Keratinocyte (primary cell): ENCODE data around the gene KIAA0825. TPM values are rescaled to one million over a fixed set of nuclear protein-coding genes. Genes with fewer than 3 reads are reported as not detected.

Experiments used
- DNase-seq: peaks from one replicate; pipeline ENCODE4 v3.0.0-alpha.2; 2011; ENCODE audit warnings: low read depth, missing footprints, low spot score
- FAIRE-seq: peaks from 2 replicates; lab custom pipeline; 2011; peaks lifted over from hg19 to GRCh38; lab: Jason Lieb, UNC
- H2AFZ ChIP-seq: 2 replicates; pipeline ENCODE4 v1.6.0; 2012; ENCODE audit warnings: low read length, control low read depth, inconsistent platforms; ENCODE audit not compliant: control insufficient read depth
- H3K27ac ChIP-seq: 2 replicates; pipeline ENCODE4 v1.5.1; 2011; ENCODE audit warnings: low read length; ENCODE audit not compliant: control insufficient read depth, insufficient read depth
- H3K27me3 ChIP-seq: 3 replicates; pipeline ENCODE4 v1.6.0; 2011; ENCODE audit warnings: low read length; ENCODE audit not compliant: control insufficient read depth, insufficient read depth; ENCODE audit errors: extremely low read depth
- H3K36me3 ChIP-seq, 2 experiments: 2 replicates in 1 of 2; 3 replicates in 1 of 2; pipeline ENCODE4 v1.5.1; 2011; ENCODE audit warnings: low read length in 2 of 2, mild to moderate bottlenecking in 1 of 2; ENCODE audit not compliant: control insufficient read depth in 2 of 2, insufficient read depth in 2 of 2; ENCODE audit errors: extremely low read depth in 1 of 2
- H3K4me1 ChIP-seq: 3 replicates; pipeline ENCODE4 v1.5.1; 2011; ENCODE audit warnings: low read length; ENCODE audit not compliant: control insufficient read depth, insufficient read depth; ENCODE audit errors: extremely low read depth
- H3K4me2 ChIP-seq: 3 replicates; pipeline ENCODE4 v1.6.0; 2011; ENCODE audit warnings: low read depth, low read length; ENCODE audit not compliant: control insufficient read depth, insufficient read depth; ENCODE audit errors: extremely low read depth
- H3K4me3 ChIP-seq, 3 experiments: fragments of 200-600 bp in 1 of 3; sonication (generic) in 1 of 3; 2 replicates in 2 of 3; 3 replicates in 1 of 3; pipeline ENCODE4 v1.5.1; 2011 to 2016; ENCODE audit warnings: low read length in 3 of 3, mild to moderate bottlenecking in 3 of 3, control low read depth in 2 of 3, inconsistent platforms in 1 of 3, low read depth in 1 of 3, mixed read lengths in 1 of 3, mixed run types in 1 of 3, moderate library complexity in 1 of 3; ENCODE audit not compliant: control insufficient read depth in 2 of 3, insufficient read depth in 2 of 3; ENCODE audit errors: extremely low read depth in 1 of 3
- H3K79me2 ChIP-seq: 2 replicates; pipeline ENCODE4 v1.6.0; 2012; ENCODE audit warnings: low read length; ENCODE audit not compliant: control insufficient read depth, insufficient read depth
- H3K9ac ChIP-seq: 3 replicates; pipeline ENCODE4 v1.6.0; 2011; ENCODE audit warnings: low read length; ENCODE audit not compliant: control insufficient read depth, insufficient read depth; ENCODE audit errors: extremely low read depth
- H3K9me1 ChIP-seq: 3 replicates; pipeline ENCODE4 v1.6.0; 2011; ENCODE audit warnings: low read length; ENCODE audit not compliant: control insufficient read depth, insufficient read depth; ENCODE audit errors: extremely low read depth
- H3K9me3 ChIP-seq: 2 replicates; pipeline ENCODE4 v1.5.1; 2012; ENCODE audit warnings: low read depth, low read length; ENCODE audit not compliant: control insufficient read depth
- H4K20me1 ChIP-seq: 3 replicates; pipeline ENCODE4 v1.6.0; 2011; ENCODE audit warnings: low read length; ENCODE audit not compliant: control insufficient read depth, insufficient read depth; ENCODE audit errors: extremely low read depth
- EZH2 ChIP-seq: IDR thresholded peaks from one replicate; pipeline ENCODE4 v1.6.1; 2012; ENCODE audit warnings: inconsistent platforms, mild to moderate bottlenecking, low read length, moderate library complexity
- dilution Hi-C: fragments of 300-500 bp; cut with MboI; formaldehyde crosslinking; loops from one replicate; pipeline ENCODE4 v1.7.0; 2020; ENCODE audit warnings: low sequenced_read_pairs; ENCODE audit not compliant: extremely low pct_ligation_motif_present
- polyA plus RNA-seq, 5 experiments: library from polyadenylated mRNA; depleted of rRNA in 3 of 5; stranded (reverse) in 3 of 5; stranded (forward) in 1 of 5; unstranded in 1 of 5; fragments of >200 nt; gene quantifications; 1 replicate in 1 of 5; 2 replicates in 3 of 5; 3 replicates in 1 of 5; pipeline versions ENCODE4 v1.2.1 to v1.2.3, GENCODE V29; 2011 to 2012; ENCODE audit warnings: missing spikeins in 2 of 5, low read depth in 1 of 5, low replicate concordance in 1 of 5
- TF ChIP-seq, protein P1 (sequence below), 3 experiments: IDR thresholded peaks in 1 of 3; conservative IDR thresholded peaks in 1 of 3; optimal IDR thresholded peaks in 1 of 3; 2 replicates in 2 of 3; 3 replicates in 1 of 3; pipeline versions ENCODE3 to v1.5.1; 2011; ENCODE audit warnings: low read length in 3 of 3, mild to moderate bottlenecking in 3 of 3, moderate library complexity in 2 of 3, control low read depth in 1 of 3, inconsistent platforms in 1 of 3; ENCODE audit not compliant: insufficient read depth in 2 of 3; ENCODE audit errors: extremely low read depth in 1 of 3

The KIAA0825 gene
- polyA plus RNA-seq, 1 donor (not counting 4 experiments of a cell fraction or from before 2014, with no cell fraction given), result 1.2 TPM

DNA sequence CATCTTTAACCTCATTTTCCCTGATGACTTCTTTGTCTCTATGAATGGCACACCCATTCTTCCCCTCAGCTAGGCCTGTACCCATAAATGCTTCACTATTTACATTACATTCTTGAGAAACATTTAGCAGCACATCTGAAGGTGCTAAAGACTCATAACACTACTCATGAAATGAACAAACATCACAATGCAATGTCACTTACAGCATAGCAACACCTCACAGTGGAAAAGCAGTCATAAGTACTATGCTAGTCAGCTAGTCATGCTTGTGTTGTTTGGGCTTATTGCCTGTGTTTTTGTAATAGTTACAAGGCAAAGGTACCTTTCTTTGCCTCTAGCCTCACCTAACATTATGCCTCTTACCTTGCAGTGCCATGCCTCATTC lies 228.9 kb downstream of the KIAA0825 start:
- no peak for DNase-seq
- no peaks in the 10 kb centered on the region for H3K79me2 ChIP-seq
- no peak overlapping the region for H3K4me2 ChIP-seq
- H3K36me3 ChIP-seq, result no peaks in the 10 kb centered on the region
- no peak overlapping the region for H3K4me3 ChIP-seq
- no peak overlapping the region for H3K9ac ChIP-seq
- dilution Hi-C loops, result no loop called here
- FAIRE-seq, result no peak
- no peaks in the 10 kb centered on the region for H4K20me1 ChIP-seq
- no peak overlapping the region for H2AFZ ChIP-seq
- H3K27me3 ChIP-seq, result no peaks in the 10 kb centered on the region
- no peaks in the 10 kb centered on the region for H3K9me3 ChIP-seq
- TF ChIP-seq, protein P1, sequence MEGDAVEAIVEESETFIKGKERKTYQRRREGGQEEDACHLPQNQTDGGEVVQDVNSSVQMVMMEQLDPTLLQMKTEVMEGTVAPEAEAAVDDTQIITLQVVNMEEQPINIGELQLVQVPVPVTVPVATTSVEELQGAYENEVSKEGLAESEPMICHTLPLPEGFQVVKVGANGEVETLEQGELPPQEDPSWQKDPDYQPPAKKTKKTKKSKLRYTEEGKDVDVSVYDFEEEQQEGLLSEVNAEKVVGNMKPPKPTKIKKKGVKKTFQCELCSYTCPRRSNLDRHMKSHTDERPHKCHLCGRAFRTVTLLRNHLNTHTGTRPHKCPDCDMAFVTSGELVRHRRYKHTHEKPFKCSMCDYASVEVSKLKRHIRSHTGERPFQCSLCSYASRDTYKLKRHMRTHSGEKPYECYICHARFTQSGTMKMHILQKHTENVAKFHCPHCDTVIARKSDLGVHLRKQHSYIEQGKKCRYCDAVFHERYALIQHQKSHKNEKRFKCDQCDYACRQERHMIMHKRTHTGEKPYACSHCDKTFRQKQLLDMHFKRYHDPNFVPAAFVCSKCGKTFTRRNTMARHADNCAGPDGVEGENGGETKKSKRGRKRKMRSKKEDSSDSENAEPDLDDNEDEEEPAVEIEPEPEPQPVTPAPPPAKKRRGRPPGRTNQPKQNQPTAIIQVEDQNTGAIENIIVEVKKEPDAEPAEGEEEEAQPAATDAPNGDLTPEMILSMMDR (optimal IDR thresholded peaks at IDR 0.05 in 1 of 3, IDR thresholded peaks at IDR 0.05 in 1 of 3, conservative IDR thresholded peaks at IDR 0.05 in 1 of 3; ENCODE audit: extremely low read depth in 1 of 3, insufficient read depth in 2 of 3, low read length in 3 of 3), result no peak
- TF ChIP-seq EZH2, result no peak
- no peaks in the 10 kb centered on the region for H3K4me1 ChIP-seq
- no peak overlapping the region for H3K27ac ChIP-seq
- H3K9me1 ChIP-seq, result no peaks in the 10 kb centered on the region

DNA sequence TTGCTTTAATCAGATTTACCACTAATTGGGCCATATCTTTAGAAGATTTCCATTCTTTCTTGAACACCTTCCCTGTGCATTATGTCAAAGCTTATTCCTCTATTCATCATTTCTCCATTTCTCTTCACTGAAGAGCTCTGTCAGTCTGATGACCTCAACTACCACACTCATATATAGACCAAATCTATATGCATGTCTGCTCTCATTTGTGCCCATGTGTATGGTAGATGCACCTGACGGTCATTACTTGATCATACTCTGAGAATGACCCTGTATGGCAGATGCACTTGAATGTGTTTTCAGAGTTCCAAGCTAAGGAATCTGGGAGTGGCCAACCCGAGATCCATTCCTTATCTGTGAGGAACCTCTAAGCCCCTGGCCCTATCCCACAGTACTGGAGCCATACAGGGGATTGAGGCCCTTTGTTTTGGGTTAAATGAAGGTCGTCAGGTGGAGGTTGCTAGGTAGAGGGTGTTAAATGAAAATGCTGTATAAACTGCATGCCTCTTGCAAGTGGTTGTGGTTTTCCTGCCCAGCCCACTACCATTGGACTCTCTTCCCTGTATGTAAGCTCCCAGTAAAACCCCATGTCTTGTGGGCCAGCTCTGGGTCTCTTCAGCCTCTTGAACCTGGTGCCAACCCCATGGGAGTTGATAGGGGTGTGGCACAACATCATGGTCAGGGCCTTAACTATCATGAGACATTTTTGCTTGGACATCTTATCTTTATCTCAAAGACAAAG lies 229.5 kb downstream of the KIAA0825 start:
- no peak for FAIRE-seq
- no peak for TF ChIP-seq EZH2
- TF ChIP-seq, protein P1 (optimal IDR thresholded peaks at IDR 0.05 in 1 of 3, IDR thresholded peaks at IDR 0.05 in 1 of 3, conservative IDR thresholded peaks at IDR 0.05 in 1 of 3; ENCODE audit: extremely low read depth in 1 of 3, insufficient read depth in 2 of 3, low read length in 3 of 3), result no peak
- H3K4me3 ChIP-seq, result no peak overlapping the region
- no peak overlapping the region for H3K4me2 ChIP-seq
- no peaks in the 10 kb centered on the region for H3K4me1 ChIP-seq
- no peak overlapping the region for H3K27ac ChIP-seq
- no peaks in the 10 kb centered on the region for H3K9me1 ChIP-seq
- H2AFZ ChIP-seq, result no peak overlapping the region
- no peaks in the 10 kb centered on the region for H3K9me3 ChIP-seq
- no peaks in the 10 kb centered on the region for H3K36me3 ChIP-seq
- no peak for DNase-seq
- dilution Hi-C loops, result no loop called here
- no peaks in the 10 kb centered on the region for H4K20me1 ChIP-seq
- H3K79me2 ChIP-seq, result no peaks in the 10 kb centered on the region
- H3K9ac ChIP-seq, result no peak overlapping the region
- H3K27me3 ChIP-seq, result no peaks in the 10 kb centered on the region
